Gastroesophageal sphincter (tissue), 3 donors: ENCODE measurements around the gene WDCP.

Source experiments
- EP300 ChIP-seq: sonication (generic); formaldehyde crosslinking; IDR thresholded peaks from one replicate; pipeline ENCODE4 v1.6.1; 2017; ENCODE audit warnings: antibody characterized with exemption, mild to moderate bottlenecking
- POLR2A ChIP-seq, 2 donors: fragments of 450-650 bp; IDR thresholded peaks; one replicate each; pipeline ENCODE4 v1.6.1; 2017; ENCODE audit warnings: antibody characterized with exemption in 2 of 2, mild to moderate bottlenecking in 2 of 2, moderate library complexity in 1 of 2
- TF ChIP-seq, protein P1 (sequence below), 4 experiments: fragments of 200-600 bp in 2 of 4; fragments of 450-650 bp in 2 of 4; sonication (generic) in 1 of 4; IDR thresholded peaks; one replicate each; pipeline ENCODE4 v1.5.1; 2017 to 2019; ENCODE audit warnings: antibody characterized with exemption in 4 of 4, mild to moderate bottlenecking in 2 of 4, moderate library complexity in 2 of 4

DNA sequence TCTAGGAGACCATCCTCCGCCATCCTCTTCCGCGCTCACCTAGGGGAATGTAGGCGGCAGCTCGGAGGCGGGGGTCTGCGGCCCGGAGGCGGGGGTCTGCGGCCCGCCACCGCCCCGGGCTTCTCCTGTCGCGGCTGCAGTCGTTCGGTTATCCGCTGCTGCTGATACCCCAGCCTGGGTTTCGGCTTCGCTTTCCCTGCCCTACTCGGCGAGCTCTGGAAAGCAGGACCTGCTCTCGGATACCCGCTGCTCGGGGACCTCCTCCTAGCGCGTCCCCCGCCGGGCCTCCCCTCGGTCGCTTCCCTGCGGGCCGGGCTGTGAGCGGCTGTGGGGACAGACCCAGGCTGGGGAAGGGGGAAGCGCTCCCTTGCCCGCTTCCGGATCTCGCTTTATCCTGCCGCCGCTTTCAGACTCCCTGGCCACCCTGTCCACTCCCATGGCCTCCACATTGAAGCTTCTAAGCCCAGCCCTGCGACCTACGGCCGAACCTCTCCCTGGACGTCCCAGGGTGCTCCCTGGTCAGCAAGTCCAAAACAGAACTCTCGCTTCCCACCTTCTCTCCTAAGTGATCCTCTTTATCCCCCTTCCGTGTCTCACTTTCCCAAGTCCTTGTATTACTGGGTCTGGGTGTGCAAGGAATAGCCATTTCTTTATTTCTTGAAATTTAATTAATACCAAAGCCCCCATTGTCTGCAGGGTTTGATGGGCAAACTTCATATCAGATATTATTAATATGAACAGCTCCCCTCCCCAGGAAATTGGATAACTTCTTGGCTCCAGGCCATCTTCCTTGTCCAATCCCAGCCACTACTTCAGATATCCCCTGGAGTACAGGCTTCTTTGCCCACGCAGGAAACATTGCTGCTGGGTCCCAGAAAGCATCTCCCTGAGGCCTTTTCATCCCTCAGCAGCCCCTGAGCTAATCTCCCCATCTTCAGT is 3.1 kb upstream of the WDCP start:
- no peak for TF ChIP-seq POLR2A (IDR thresholded peaks at IDR 0.05)
- TF ChIP-seq, protein P1, sequence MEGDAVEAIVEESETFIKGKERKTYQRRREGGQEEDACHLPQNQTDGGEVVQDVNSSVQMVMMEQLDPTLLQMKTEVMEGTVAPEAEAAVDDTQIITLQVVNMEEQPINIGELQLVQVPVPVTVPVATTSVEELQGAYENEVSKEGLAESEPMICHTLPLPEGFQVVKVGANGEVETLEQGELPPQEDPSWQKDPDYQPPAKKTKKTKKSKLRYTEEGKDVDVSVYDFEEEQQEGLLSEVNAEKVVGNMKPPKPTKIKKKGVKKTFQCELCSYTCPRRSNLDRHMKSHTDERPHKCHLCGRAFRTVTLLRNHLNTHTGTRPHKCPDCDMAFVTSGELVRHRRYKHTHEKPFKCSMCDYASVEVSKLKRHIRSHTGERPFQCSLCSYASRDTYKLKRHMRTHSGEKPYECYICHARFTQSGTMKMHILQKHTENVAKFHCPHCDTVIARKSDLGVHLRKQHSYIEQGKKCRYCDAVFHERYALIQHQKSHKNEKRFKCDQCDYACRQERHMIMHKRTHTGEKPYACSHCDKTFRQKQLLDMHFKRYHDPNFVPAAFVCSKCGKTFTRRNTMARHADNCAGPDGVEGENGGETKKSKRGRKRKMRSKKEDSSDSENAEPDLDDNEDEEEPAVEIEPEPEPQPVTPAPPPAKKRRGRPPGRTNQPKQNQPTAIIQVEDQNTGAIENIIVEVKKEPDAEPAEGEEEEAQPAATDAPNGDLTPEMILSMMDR (IDR thresholded peaks at IDR 0.05): no peak
- no peak for TF ChIP-seq EP300
